Measurements from ENCODE around the gene TTBK2.
"Not testable (repeated sequence)": the region's sequence is repeated elsewhere in the genome, so short reads cannot be mapped to it uniquely, and the experiment has no call there.

The TTBK2 gene

DNA sequence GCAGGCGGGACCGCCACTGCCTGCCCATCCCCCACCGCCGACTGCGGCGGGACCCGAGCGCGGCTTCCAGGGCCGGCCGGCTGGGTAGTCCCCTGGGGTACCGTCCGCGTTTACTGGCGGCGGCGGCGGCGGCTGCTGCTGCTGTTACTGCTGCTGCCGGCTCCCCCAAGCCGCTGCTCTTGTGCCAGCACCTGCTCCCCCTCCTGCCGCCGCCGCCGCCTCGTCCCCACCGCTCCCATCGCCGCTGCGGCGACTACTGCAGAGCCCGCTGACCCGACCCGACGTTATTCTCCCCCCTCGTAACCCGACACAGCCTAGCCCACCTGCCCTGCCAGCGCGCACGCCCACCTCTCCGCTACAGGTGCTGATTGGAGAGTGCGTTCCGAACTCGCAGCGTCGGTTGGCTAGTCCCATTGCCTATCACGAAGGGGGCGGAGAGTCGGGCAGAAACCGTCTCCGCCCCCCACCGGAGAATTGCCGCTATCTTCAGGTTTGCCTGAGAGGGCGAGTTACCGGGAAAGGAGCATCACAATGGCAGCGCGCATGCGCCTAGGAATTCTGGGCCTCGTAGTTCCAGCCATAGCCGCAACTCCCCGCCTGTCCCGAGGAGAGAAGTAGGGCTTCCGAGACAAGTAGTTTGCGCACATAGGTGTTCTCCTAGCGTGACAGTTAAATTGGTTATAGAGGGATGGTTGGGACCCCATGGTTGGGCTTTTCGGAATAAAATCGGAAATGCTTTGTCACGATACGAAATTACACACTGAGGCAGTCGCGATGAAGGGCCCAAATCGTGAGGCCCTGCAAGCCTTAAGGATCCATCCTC, at the start of gene TTBK2:
Gene TTBK2 (minus strand): TSS at position 260 of the 823 bp plus-strand sequence. CDS start 42,161 bp downstream, outside the sequence.
- peak within 1 kb of the TSS; percentile 80 to 91 for H3K4me3 ChIP-seq (ENCODE audit: low read length in 2 of 2)
- peak within 1 kb of the TSS; percentile 69 to 83 for H3K9ac ChIP-seq (ENCODE audit: low read length in 2 of 2)
- no peaks in the 10 kb centered on the region for H3K9me3 ChIP-seq (ENCODE audit: control insufficient read depth in 2 of 2, low read length in 2 of 2)
- H3K27ac ChIP-seq (ENCODE audit: low read length) = peak within 1 kb of the TSS; percentile 62
- no peaks in the 10 kb centered on the region for H3K36me3 ChIP-seq (ENCODE audit: control insufficient read depth in 2 of 2, insufficient read depth in 2 of 2, low read length in 2 of 2)
- H3K27me3 ChIP-seq (ENCODE audit: control insufficient read depth in 1 of 2, insufficient read depth in 2 of 2, low read length in 2 of 2) = no peaks in the 10 kb centered on the region
- H3K4me1 ChIP-seq (ENCODE audit: control insufficient read depth, insufficient read depth, low read length) = peaks cover 7% of the 10 kb centered on the region

DNA sequence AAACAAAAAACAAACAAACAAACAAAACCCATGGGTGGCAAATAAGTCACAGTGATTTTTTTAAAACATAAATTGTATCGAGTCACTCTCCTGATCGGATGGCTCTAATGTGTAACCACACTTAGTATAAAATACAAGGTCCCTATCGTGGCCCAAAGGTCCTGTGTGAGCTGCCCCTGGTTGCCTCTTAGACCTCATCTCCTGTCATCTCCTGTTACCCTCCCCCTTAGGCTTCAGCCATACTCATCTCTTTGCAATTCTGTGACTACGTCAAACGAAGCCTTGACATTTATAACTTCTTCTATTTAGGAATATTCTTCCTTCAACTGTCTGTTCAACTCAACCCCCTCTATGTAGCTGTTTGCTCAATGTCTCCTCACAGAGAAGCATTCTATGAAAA, 43.9 kb upstream of the TTBK2 start:
- Histone ChIP-seq H3K27ac (ENCODE audit: low read length) (no peak overlapping the region), H3K9ac (ENCODE audit: low read length in 2 of 2) (no peak overlapping the region), H3K4me3 (ENCODE audit: low read length in 2 of 2) (no peak overlapping the region), H3K27me3 (ENCODE audit: control insufficient read depth in 1 of 2, insufficient read depth in 2 of 2, low read length in 2 of 2) (no peaks in the 10 kb centered on the region), H3K4me1 (ENCODE audit: control insufficient read depth, insufficient read depth, low read length) (no peaks in the 10 kb centered on the region), H3K36me3 (ENCODE audit: control insufficient read depth in 2 of 2, insufficient read depth in 2 of 2, low read length in 2 of 2) (peaks cover 29 to 35% of the 10 kb centered on the region in 2 donors), H3K9me3 (ENCODE audit: control insufficient read depth in 2 of 2, low read length in 2 of 2) (no peaks in the 10 kb centered on the region)

DNA sequence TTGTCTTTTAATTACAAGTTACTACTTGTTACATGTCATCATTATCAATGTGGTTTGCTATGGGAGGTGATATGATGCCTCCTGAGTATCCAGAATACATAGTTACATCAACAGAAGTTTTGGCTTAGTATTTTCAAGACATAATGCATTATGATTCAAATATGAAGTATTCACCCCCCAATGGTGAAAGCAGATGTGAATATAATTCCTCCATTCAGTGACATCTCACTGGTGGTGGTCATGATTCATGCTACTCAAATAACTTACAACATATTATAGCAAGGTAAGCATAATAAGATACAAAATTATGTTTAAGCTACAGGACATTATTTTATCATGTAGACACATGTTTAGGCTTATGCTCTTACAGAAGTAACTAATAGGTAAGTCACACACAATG, 34.9 kb upstream of the TTBK2 start:
- Histone ChIP-seq H3K36me3 (ENCODE audit: control insufficient read depth in 2 of 2, insufficient read depth in 2 of 2, low read length in 2 of 2) (peaks cover 40 to 49% of the 10 kb centered on the region in 2 donors), H3K9me3 (ENCODE audit: control insufficient read depth in 2 of 2, low read length in 2 of 2) (no peaks in the 10 kb centered on the region), H3K27me3 (ENCODE audit: control insufficient read depth in 1 of 2, insufficient read depth in 2 of 2, low read length in 2 of 2) (no peaks in the 10 kb centered on the region), H3K9ac (ENCODE audit: low read length in 2 of 2) (no peak overlapping the region), H3K4me3 (ENCODE audit: low read length in 2 of 2) (no peak overlapping the region), H3K4me1 (ENCODE audit: control insufficient read depth, insufficient read depth, low read length) (no peaks in the 10 kb centered on the region), H3K27ac (ENCODE audit: low read length) (no peak overlapping the region)

DNA sequence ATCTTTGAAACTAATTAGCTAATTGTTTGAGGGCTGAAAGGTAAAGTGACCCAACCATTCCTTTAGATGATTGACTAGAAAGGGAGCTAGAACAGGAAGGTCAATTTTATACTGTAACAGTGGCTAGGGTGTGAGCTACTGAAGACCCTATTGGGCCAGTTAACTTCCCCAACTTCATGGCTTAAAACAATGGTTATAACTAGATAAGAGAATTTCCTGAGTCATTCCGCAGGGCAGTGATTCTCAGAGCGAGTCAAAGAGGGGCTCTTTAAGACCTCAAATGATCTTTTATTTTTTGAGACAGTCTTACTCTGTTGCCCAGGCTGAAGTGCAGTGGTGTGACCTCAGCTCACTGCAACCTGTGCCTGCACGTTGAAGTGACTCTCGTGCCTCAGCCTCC, 33.7 kb upstream of the TTBK2 start:
- no peak overlapping the region for H3K9ac ChIP-seq (ENCODE audit: low read length in 2 of 2)
- peaks cover 37 to 45% of the 10 kb centered on the region in 2 donors for H3K36me3 ChIP-seq (ENCODE audit: control insufficient read depth in 2 of 2, insufficient read depth in 2 of 2, low read length in 2 of 2)
- no peaks in the 10 kb centered on the region for H3K27me3 ChIP-seq (ENCODE audit: control insufficient read depth in 1 of 2, insufficient read depth in 2 of 2, low read length in 2 of 2)
- H3K27ac ChIP-seq (ENCODE audit: low read length) = no peak overlapping the region
- H3K4me3 ChIP-seq (ENCODE audit: low read length in 2 of 2) = no peak overlapping the region
- H3K9me3 ChIP-seq (ENCODE audit: control insufficient read depth in 2 of 2, low read length in 2 of 2) = no peaks in the 10 kb centered on the region
- no peaks in the 10 kb centered on the region for H3K4me1 ChIP-seq (ENCODE audit: control insufficient read depth, insufficient read depth, low read length)

DNA sequence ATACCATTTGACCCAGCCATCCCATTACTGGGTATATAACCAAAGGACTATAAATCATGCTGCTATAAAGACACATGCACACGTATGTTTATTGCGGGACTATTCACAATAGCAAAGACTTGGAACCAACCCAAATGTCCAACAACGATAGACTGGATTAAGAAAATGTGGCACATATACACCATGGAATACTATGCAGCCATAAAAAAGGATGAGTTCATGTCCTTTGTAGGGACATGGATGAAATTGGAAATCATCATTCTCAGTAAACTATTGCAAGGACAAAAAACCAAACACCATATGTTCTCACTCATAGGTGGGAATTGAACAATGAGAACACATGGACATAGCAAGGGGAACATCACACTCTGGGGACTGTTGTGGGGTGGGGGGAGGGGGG, 28.3 kb upstream of the TTBK2 start:
- not testable (repeated sequence) for H3K9me3 ChIP-seq (ENCODE audit: control insufficient read depth in 2 of 2, low read length in 2 of 2); H3K4me3 ChIP-seq (ENCODE audit: low read length in 2 of 2); H3K27me3 ChIP-seq (ENCODE audit: control insufficient read depth in 1 of 2, insufficient read depth in 2 of 2, low read length in 2 of 2); H3K9ac ChIP-seq (ENCODE audit: low read length in 2 of 2); H3K4me1 ChIP-seq (ENCODE audit: control insufficient read depth, insufficient read depth, low read length); H3K27ac ChIP-seq (ENCODE audit: low read length)
- peaks cover 29 to 32% of the 10 kb centered on the region in 2 donors for H3K36me3 ChIP-seq (ENCODE audit: control insufficient read depth in 2 of 2, insufficient read depth in 2 of 2, low read length in 2 of 2)

DNA sequence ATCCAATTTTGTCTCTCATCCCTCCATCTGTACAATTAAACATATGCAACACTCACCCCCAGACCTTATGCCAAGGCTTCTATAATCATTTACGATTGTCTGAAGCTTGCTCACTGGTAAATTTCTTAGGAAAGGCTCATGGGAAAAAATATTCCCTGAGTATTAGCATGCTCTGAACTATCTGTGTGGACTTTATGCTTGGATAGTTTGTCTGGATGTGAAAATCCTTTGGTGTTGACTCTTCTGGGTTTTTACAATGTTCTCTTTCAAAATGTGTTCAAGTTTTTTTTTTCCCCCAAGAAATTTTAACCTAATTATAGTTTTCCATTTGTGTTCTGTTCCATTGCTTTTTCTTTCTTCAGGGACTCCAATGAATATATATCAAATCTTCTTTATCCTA, 19.9 kb upstream of the TTBK2 start:
- no peak overlapping the region for H3K9ac ChIP-seq (ENCODE audit: low read length in 2 of 2)
- no peaks in the 10 kb centered on the region for H3K27me3 ChIP-seq (ENCODE audit: control insufficient read depth in 1 of 2, insufficient read depth in 2 of 2, low read length in 2 of 2)
- H3K4me1 ChIP-seq (ENCODE audit: control insufficient read depth, insufficient read depth, low read length) = no peaks in the 10 kb centered on the region
- peaks cover 0 to 3% of the 10 kb centered on the region in 2 donors for H3K9me3 ChIP-seq (ENCODE audit: control insufficient read depth in 2 of 2, low read length in 2 of 2)
- H3K27ac ChIP-seq (ENCODE audit: low read length) = no peak overlapping the region
- peaks cover 7 to 8% of the 10 kb centered on the region in 2 donors for H3K36me3 ChIP-seq (ENCODE audit: control insufficient read depth in 2 of 2, insufficient read depth in 2 of 2, low read length in 2 of 2)
- H3K4me3 ChIP-seq (ENCODE audit: low read length in 2 of 2) = no peak overlapping the region

DNA sequence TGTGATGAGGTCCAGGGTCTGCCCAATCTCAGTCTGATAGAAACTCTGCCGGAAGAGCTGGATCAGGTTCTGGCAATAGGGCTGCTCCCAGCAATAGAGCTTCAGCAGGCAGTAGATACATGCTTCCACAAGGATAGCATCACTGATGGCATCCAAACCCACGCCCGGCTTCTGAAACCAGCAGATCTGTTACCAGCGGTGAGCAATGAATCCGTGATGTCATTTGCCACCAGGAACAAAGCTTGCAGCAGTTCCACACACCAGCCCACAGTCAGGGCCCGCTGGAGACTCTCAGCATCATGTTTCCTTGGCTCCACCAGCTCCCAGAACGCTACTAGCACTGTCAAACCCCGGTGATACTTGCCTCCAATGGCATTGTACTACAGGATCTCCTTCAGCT, 19.3 kb upstream of the TTBK2 start:
- no peak overlapping the region for H3K4me3 ChIP-seq (ENCODE audit: low read length in 2 of 2)
- H3K9me3 ChIP-seq (ENCODE audit: control insufficient read depth in 2 of 2, low read length in 2 of 2) = peaks cover 0 to 3% of the 10 kb centered on the region in 2 donors
- H3K4me1 ChIP-seq (ENCODE audit: control insufficient read depth, insufficient read depth, low read length) = no peaks in the 10 kb centered on the region
- H3K27ac ChIP-seq (ENCODE audit: low read length) = no peak overlapping the region
- H3K27me3 ChIP-seq (ENCODE audit: control insufficient read depth in 1 of 2, insufficient read depth in 2 of 2, low read length in 2 of 2) = no peaks in the 10 kb centered on the region
- peaks cover under 1 to 8% of the 10 kb centered on the region in 2 donors for H3K36me3 ChIP-seq (ENCODE audit: control insufficient read depth in 2 of 2, insufficient read depth in 2 of 2, low read length in 2 of 2)
- no peak overlapping the region for H3K9ac ChIP-seq (ENCODE audit: low read length in 2 of 2)

DNA sequence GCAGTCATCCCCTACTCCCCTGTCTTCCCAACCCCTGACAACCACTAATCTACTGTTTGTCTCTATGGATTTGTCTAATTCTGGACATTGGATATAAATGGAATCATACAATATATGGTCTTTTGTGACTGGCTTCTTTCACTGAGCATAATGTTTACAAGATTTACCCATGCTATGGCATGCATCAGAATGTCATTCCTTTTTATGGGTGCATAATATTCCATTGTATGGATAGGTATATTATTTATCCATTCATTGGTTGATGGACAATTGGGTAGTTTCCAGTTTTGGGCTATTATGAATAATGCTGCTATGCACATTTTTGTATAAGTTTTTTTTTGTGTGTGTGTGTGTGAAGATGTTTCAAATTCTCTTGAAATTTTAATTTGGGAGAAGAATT, 16.6 kb upstream of the TTBK2 start:
- no peak overlapping the region for H3K4me3 ChIP-seq (ENCODE audit: low read length in 2 of 2)
- no peaks in the 10 kb centered on the region for H3K36me3 ChIP-seq (ENCODE audit: control insufficient read depth in 2 of 2, insufficient read depth in 2 of 2, low read length in 2 of 2)
- H3K27me3 ChIP-seq (ENCODE audit: control insufficient read depth in 1 of 2, insufficient read depth in 2 of 2, low read length in 2 of 2) = no peaks in the 10 kb centered on the region
- no peak overlapping the region for H3K27ac ChIP-seq (ENCODE audit: low read length)
- no peak overlapping the region for H3K9ac ChIP-seq (ENCODE audit: low read length in 2 of 2)
- no peaks in the 10 kb centered on the region for H3K4me1 ChIP-seq (ENCODE audit: control insufficient read depth, insufficient read depth, low read length)
- peaks cover 0 to 3% of the 10 kb centered on the region in 2 donors for H3K9me3 ChIP-seq (ENCODE audit: control insufficient read depth in 2 of 2, low read length in 2 of 2)

DNA sequence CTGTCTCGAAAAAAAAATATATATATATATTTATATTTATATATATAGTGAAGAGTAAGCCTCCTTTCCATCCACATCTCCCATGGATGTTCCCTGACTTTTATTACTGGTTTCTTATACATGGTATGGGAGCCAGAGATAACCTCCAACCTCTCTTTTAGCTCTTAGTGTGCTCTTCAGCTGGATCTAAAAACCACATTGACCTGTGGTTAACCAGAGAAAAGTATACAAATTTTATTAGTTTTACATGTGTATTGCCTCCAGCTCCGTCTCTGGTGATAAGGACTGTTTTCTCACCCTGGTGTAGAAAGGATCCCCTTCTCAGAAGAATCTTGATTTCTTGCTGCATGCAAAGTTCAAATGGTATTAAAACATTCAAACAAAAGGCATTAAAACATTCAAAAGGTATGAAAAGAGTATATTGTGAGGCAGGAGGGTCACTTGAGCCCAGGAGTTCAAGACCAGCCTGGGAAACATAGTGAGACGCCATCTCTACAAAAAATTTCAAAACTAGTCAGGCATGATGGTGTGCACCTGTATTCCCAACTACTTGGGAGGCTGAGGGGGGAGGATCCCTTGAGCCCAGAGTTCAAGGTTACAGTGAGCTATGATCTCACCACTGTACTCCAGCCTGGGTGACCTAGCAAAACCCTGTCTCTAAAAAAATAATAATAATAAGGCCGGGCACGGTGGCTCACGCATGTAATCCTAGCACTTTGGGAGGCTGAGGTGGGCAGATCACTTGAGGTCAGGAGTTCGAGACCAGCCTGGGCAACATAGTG, 13.5 kb upstream of the TTBK2 start:
- Histone ChIP-seq H3K27ac (ENCODE audit: low read length) (no peak overlapping the region), H3K4me3 (ENCODE audit: low read length in 2 of 2) (no peak overlapping the region), H3K4me1 (ENCODE audit: control insufficient read depth, insufficient read depth, low read length) (no peaks in the 10 kb centered on the region), H3K9me3 (ENCODE audit: control insufficient read depth in 2 of 2, low read length in 2 of 2) (peaks cover 0 to 3% of the 10 kb centered on the region in 2 donors), H3K27me3 (ENCODE audit: control insufficient read depth in 1 of 2, insufficient read depth in 2 of 2, low read length in 2 of 2) (no peaks in the 10 kb centered on the region), H3K9ac (ENCODE audit: low read length in 2 of 2) (no peak overlapping the region), H3K36me3 (ENCODE audit: control insufficient read depth in 2 of 2, insufficient read depth in 2 of 2, low read length in 2 of 2) (no peaks in the 10 kb centered on the region)

DNA sequence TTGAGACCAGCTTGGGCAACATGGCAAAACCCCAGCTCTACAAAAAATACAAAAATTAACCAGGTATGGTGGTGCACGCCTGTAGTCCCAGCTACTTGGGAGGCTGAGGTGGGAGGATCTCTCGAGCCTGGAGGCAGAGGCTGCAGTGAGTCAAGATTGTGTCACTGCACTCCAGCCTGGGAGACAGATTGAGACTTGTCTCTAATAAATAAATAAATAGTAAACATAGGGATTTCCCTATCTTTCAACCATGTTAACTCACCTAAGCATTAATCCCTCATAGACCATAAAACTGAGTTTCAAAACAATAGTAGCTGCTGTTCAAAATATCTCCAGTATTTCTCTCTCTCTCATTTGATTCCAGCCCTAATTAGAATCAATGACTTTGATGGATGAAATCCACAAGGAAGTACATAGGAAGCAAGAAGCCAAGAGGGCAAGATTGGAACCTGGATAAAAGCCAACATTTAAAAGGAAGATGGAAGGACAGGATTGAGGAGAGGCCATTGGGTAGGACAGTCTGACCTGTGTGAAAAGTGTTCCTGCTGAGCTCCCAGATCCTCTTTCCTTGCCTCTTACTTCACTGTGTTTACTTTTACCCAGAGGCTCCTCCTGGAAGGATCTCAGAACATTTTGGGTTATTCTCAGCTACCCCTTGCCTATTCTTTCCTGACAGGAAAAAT, 12.4 kb upstream of the TTBK2 start:
- no peak overlapping the region for H3K27ac ChIP-seq (ENCODE audit: low read length)
- peaks cover 0 to 3% of the 10 kb centered on the region in 2 donors for H3K9me3 ChIP-seq (ENCODE audit: control insufficient read depth in 2 of 2, low read length in 2 of 2)
- H3K4me1 ChIP-seq (ENCODE audit: control insufficient read depth, insufficient read depth, low read length) = no peaks in the 10 kb centered on the region
- no peaks in the 10 kb centered on the region for H3K27me3 ChIP-seq (ENCODE audit: control insufficient read depth in 1 of 2, insufficient read depth in 2 of 2, low read length in 2 of 2)
- no peaks in the 10 kb centered on the region for H3K36me3 ChIP-seq (ENCODE audit: control insufficient read depth in 2 of 2, insufficient read depth in 2 of 2, low read length in 2 of 2)
- H3K4me3 ChIP-seq (ENCODE audit: low read length in 2 of 2) = no peak overlapping the region
- no peak overlapping the region for H3K9ac ChIP-seq (ENCODE audit: low read length in 2 of 2)
